BJ (cell line): Measurements from ENCODE around the gene ZNF835. TPM values are rescaled to one million over a fixed set of nuclear protein-coding genes. Genes with fewer than 3 reads are reported as not detected.
"Not testable (repeated sequence)": the region's sequence is repeated elsewhere in the genome, so short reads cannot be mapped to it uniquely, and the experiment has no call there.

Experiments
- CTCF ChIA-PET: fragments of 350-600 bp; formaldehyde crosslinking; extraction: SDS; loops from one replicate; lab custom pipeline; 2021; ENCODE audit warnings: antibody characterized with exemption, inconsistent platforms; lab: Yijun Ruan, JAX
- POLR2A ChIA-PET: fragments of 300-600 bp; sonication (Branson Sonifier 250); formaldehyde crosslinking; extraction: SDS; loops from one replicate; lab custom pipeline; 2021; ENCODE audit warnings: antibody characterized with exemption; lab: Charles Lee
- DNase-seq: peaks from one replicate; pipeline ENCODE4 v3.0.0-alpha.2; 2011; ENCODE audit warnings: low read depth
- H3K27me3 ChIP-seq: 2 replicates; pipeline ENCODE4 v1.6.0; 2011; ENCODE audit warnings: low read length; ENCODE audit not compliant: control insufficient read depth, insufficient read depth
- H3K36me3 ChIP-seq: 2 replicates; pipeline ENCODE4 v1.5.1; 2011; ENCODE audit warnings: low read length; ENCODE audit not compliant: control insufficient read depth, insufficient read depth
- H3K4me3 ChIP-seq: 2 replicates; pipeline ENCODE4 v1.5.1; 2011; ENCODE audit warnings: low read depth, mild to moderate bottlenecking, control low read depth, low read length
- CTCF ChIP-seq: IDR thresholded peaks from 2 replicates; pipeline ENCODE4 v1.5.1; 2011; ENCODE audit warnings: low read depth, mild to moderate bottlenecking, control low read depth, inconsistent platforms, low read length, moderate library complexity; ENCODE audit not compliant: insufficient read depth
- polyA plus RNA-seq: library from polyadenylated mRNA; depleted of rRNA; stranded (reverse); fragments of >200 nt; gene quantifications from 2 replicates; pipeline ENCODE4 v1.2.3, GENCODE V29; 2011

ZNF835 gene
- polyA plus RNA-seq, 1 experiment = not detected

DNA sequence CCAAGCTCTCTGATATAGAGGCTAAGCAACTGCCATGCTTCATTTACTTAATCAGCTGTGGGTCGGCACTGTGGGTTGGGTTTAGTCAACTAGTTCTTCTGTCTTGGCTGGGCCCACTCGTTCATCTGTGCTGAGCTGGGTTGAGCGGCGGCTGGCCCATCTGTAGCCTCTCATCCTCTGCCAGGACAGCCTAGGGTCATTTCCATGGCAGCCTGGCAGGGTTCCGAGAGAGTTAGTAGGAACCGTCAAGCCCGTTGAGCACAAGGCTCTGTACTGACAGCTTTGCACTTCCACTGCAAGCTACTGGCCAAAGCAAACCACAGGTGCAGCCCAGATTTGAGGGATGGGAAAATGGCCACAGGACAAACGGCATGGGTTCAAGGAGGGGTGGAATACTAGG lies 6.6 kb upstream of the ZNF835 start:
- no peak for DNase-seq
- no peaks in the 10 kb centered on the region for H3K36me3 ChIP-seq
- no peaks in the 10 kb centered on the region for H3K27me3 ChIP-seq
- ChIA-PET POLR2A (no interaction called here), CTCF (no interaction called here)
- TF ChIP-seq CTCF = no peak
- no peak overlapping the region for H3K4me3 ChIP-seq

DNA sequence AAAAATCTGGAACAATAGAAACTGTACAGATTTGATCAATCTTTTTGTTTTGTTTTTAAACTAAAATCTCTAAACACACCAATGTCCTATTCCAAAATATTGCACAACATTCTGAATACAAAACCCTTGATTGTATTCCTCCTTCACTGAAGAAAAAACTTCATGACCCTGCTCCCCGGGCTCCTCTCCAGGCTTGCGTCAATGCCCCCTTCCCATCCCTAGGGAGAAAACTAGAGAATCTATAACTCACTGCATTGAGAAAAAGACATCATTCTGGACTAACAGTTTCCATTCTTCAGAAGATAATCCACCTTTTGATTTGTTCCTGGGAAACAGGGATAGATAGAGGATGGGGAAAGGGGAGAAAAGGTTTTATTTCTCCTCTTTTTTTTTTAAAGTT lies 1.1 kb upstream of the ZNF835 start:
- POLR2A ChIA-PET, CTCF ChIA-PET: not testable (repeated sequence)

GRCh38 chr19:56670961-56671612 lies 470 bp downstream of the ZNF835 start:
- DNase-seq = no peak
- H3K4me3 ChIP-seq = no peak overlapping the region
- no peak for TF ChIP-seq CTCF
- no peaks in the 10 kb centered on the region for H3K36me3 ChIP-seq
- no peaks in the 10 kb centered on the region for H3K27me3 ChIP-seq
- POLR2A ChIA-PET = no interaction called here
- CTCF ChIA-PET = no interaction called here

More for the DNA sequence above, 1.1 kb upstream of the ZNF835 start:
- DNase-seq, H3K27me3 ChIP-seq, H3K36me3 ChIP-seq, H3K4me3 ChIP-seq: not testable (repeated sequence)

DNA sequence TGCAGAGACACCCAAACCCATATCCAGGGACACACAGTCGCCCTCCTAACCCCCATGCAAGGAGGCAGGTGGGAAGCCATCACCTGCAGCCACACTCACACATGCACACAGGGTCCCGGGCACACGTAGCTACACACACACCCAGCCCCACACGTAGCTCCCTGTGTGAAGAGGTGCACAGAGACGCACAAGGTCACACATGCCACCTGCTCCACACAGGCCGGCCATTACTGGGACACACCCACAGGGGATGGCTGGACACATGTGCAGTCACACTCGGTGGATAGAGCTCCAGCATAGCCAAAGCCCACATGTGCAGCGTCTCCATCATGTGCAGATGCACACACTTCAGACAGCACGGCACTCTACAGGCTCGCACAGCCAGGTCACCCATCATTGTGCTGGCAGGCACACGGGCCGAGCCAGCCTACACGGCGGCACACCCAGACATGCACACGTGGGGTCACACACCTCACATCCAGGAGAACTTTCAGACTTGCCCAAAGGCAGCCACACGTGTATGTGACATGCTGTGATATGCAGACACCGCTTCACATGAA lies 1.1 kb downstream of the ZNF835 start:
- POLR2A ChIA-PET = no interaction called here
- H3K4me3 ChIP-seq = no peak overlapping the region
- no peaks in the 10 kb centered on the region for H3K27me3 ChIP-seq
- CTCF ChIA-PET = no interaction called here
- H3K36me3 ChIP-seq = no peaks in the 10 kb centered on the region
- TF ChIP-seq CTCF = no peak
- no peak for DNase-seq

GRCh38 chr19:56668676-56669075 lies 2.9 kb downstream of the ZNF835 start:
- no peak for DNase-seq
- no peak for TF ChIP-seq CTCF
- Histone ChIP-seq H3K36me3 (no peaks in the 10 kb centered on the region), H3K4me3 (no peak overlapping the region), H3K27me3 (no peaks in the 10 kb centered on the region)
- POLR2A ChIA-PET = no interaction called here
- CTCF ChIA-PET = no interaction called here

GRCh38 chr19:56667311-56667870 lies 4.2 kb downstream of the ZNF835 start:
- Histone ChIP-seq H3K27me3 (no peaks in the 10 kb centered on the region), H3K4me3 (no peak overlapping the region), H3K36me3 (no peaks in the 10 kb centered on the region)
- CTCF ChIA-PET = no interaction called here
- DNase-seq = no peak
- POLR2A ChIA-PET = no interaction called here
- no peak for TF ChIP-seq CTCF
